GM11168 (cell line): ENCODE results near the gene IDH2.
"Not testable (repeated sequence)": the region's sequence is repeated elsewhere in the genome, so short reads cannot be mapped to it uniquely, and the experiment has no call there.

Experiments used
- in situ Hi-C: fragments of 300-500 bp; cut with MboI; formaldehyde crosslinking; loops from one replicate; pipeline ENCODE4 v1.12.0; 2022; ENCODE audit warnings: low sequenced_read_pairs; ENCODE audit not compliant: unreplicated experiment

Gene IDH2

GRCh38 chr15:90101969-90102890 is at the start of gene IDH2:
IDH2 (minus strand) TSS chr15:90102468; CDS start chr15:90102390, 78 bp downstream.
- in situ Hi-C loops: no loop called here

GRCh38 chr15:90150551-90150950 is 48.3 kb upstream of the IDH2 start:
- in situ Hi-C loops: not testable (repeated sequence)

- in situ Hi-C loops: no loop called here
Observed at GRCh38 chr15:90149609-90150340, 47.5 kb upstream of the IDH2 start.

- in situ Hi-C loops: not testable (repeated sequence)
Observed at GRCh38 chr15:90146198-90146761, 44.0 kb upstream of the IDH2 start.

GRCh38 chr15:90145761-90146160 is 43.5 kb upstream of the IDH2 start:
- in situ Hi-C loops: no loop called here

GRCh38 chr15:90145259-90145658 is 43.0 kb upstream of the IDH2 start:
- in situ Hi-C loops: no loop called here

- in situ Hi-C loops: no loop called here
Observed at GRCh38 chr15:90143166-90143655, 40.9 kb upstream of the IDH2 start.

GRCh38 chr15:90142216-90143165 is 40.2 kb upstream of the IDH2 start:
- in situ Hi-C loops: no loop called here

GRCh38 chr15:90141646-90142045 is 39.4 kb upstream of the IDH2 start:
- in situ Hi-C loops: no loop called here

GRCh38 chr15:90139549-90139948 is 37.3 kb upstream of the IDH2 start:
- in situ Hi-C loops: not testable (repeated sequence)

- in situ Hi-C loops: no loop called here
Observed at GRCh38 chr15:90138071-90138833, 36.0 kb upstream of the IDH2 start.

- in situ Hi-C loops: no loop called here
Observed at GRCh38 chr15:90132437-90132836, 30.2 kb upstream of the IDH2 start.

- in situ Hi-C loops: no loop called here
Observed at GRCh38 chr15:90131848-90132247, 29.6 kb upstream of the IDH2 start.

- in situ Hi-C loops: no loop called here
Observed at GRCh38 chr15:90130291-90130690, 28.0 kb upstream of the IDH2 start.

- in situ Hi-C loops: no loop called here
Observed at GRCh38 chr15:90126596-90127435, 24.5 kb upstream of the IDH2 start.

- in situ Hi-C loops: no loop called here
Observed at GRCh38 chr15:90126022-90126421, 23.8 kb upstream of the IDH2 start.

- in situ Hi-C loops: no loop called here
Observed at GRCh38 chr15:90124507-90124906, 22.2 kb upstream of the IDH2 start.

- in situ Hi-C loops: no loop called here
Observed at GRCh38 chr15:90121086-90121485, 18.8 kb upstream of the IDH2 start.
